DMS153 treated with DMSO at 0.1 percent for 48 hours (cell line): Measurements from ENCODE around the gene PROX2.
A peak's percentile ranks its signal among the peaks of the same experiment; 100 is the strongest.

ENCODE experiments used
- DNase-seq: peaks from one replicate; lab custom pipeline; 2025; ENCODE audit not compliant: unreplicated experiment; lab: John Stamatoyannopoulos, UW

Gene PROX2

GRCh38 chr14:74879427-74880182, 3.7 kb upstream of the PROX2 start:
- DNase-seq, result no peak

DNA sequence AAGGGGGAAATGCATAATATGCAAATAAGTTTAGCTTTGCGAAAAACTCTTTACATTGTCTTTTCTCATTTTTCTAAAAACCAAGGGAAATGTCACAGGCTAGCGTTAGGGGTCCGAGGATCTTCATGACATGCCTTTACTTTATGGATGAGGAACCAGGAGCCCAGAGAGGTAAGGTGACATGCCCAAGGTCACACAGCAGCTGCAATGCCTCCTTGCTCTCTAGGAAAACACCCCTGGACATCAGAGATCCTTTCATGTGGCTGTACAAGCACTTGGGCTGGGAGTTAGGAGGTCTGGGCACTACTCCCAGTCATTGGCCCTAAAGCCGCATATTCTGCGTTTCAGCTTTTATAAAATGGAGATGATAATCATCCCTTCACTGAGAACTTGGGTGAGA, 741 bp downstream of the PROX2 start:
- DNase-seq, result no peak

DNA sequence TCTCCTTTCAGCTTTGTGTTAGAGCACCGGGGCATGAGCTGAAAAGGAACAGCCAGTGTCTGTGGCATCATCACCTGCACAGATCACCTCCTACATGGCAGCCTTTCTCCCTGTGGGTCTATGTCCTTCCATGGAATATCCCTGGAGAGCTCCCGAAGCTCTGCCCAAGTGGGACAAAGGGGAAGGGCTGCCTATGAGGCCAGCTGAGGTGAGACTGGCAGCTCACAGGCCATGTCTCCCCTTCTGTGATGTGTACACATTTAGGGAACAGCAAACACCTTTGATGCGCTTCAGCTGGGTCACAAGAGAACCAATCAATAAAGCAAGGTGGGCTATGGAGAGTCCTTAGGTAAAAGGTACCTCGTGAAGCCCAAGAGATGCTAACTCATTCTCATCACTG, 4.1 kb downstream of the PROX2 start:
- no peak for DNase-seq

DNA sequence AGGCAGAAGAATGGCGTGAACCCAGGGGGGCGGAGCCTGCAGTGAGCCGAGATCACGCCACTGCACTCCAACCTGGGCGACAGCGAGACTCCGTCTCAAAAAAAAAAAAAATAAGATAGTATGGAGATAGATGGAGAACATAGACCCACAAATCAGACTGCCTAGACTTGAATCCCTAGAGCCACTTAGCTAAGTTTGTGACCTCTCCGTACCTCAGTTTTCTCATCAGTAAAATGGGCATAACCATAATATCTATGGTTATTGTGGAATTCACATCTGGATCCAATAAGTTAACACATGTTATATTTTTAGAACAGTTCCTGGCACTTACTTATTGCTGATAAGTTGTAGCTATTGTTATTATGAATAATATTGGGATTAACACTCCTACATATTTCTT, 7.2 kb downstream of the PROX2 start:
- no peak for DNase-seq

DNA sequence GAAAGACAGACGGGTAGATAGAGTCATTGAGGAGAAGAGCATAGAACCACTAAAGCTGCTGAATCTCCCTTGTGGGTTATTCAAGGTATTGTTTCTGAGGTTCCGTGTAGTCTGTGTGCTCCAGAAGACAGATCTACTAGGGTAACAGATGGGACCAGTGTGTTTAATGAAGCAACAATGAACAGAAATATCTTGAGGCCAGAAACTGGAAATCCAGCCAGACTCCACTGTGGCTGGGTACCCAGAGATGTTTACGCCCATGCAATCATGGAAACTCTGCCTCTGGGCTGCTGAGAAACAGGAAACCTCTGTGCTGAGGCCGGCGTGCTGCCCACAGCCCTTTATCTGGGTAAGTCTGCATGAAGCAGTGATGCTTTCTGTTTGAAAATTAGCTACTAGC, 8.3 kb downstream of the PROX2 start:
- DNase-seq, result no peak

DNA sequence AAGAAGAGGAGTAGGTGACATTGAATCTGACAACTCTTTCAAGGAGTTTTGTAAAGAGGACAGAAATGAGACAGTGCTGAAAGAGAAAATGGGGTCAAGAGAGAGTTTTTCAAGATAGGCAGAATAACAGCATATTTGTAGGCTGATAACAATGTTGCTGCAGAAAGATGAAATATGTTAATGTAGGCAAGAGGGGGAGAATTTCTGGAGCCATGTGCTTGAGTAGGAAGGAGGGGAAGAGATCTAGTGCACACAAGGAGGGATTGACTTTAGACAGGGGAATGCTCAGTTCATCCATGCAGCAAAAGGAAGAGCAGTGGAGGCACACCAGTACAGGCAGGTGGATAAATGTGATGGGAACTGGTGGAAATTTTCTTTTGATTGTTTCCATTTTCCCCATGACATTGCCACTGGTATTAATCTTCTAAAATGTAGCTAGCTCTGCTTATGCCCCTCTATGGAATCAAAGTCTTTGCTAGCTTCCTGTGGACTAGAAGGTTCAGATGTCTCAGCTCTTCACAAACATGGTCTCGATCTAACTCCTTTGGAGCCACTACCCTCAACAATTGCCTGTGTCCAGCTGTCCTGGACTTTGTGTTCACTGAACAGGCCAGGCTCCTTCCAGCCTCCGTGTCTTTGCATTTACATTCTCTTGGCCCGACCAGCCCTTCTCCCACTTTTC, 9.1 kb downstream of the PROX2 start:
- DNase-seq, result no peak

DNA sequence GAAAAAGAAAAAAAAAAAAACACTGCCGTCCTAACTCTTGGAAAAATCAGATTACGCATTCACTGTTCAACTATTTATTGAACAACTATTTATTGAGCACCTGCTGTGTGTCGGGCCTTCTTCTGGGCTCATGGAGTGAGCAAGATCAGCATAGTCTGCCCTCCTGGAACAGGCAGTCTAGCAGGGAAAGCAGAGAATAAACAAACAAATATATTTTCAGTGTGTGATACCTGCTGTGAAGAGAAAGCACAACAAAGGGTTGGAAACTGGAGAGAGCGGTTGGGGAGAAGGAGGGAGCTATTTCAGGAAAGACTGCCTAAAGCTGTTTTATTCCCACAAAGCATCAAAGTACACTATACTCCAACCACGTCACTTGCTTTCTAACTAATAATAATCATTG, 10.8 kb downstream of the PROX2 start:
- no peak for DNase-seq

DNA sequence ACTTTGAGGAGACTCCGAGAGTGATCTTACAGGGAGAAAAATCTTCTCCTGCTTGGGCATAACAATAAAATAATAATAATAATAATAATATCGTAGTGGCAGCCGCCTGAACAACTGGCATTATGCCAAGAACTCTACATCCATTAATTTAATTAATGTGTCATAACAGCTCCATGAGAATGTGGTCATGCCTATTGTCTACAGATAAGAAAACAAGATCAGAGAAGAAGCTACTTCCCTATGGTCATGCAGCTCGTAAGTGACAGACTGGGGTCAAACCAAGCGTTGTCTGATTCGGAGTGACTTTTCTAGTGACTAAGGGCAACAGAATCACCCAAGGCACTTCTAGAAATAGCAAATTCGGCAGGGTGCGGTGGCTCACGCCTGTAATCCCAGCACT, 11.7 kb downstream of the PROX2 start:
- no peak for DNase-seq

- DNase-seq, result no peak
Measured at GRCh38 chr14:74863274-74863673, 12.7 kb downstream of the PROX2 start.

GRCh38 chr14:74861734-74862090, 14.2 kb downstream of the PROX2 start:
- DNase-seq, result no peak

- DNase-seq, result peak; percentile 70
Measured at GRCh38 chr14:74860899-74861733, 14.8 kb downstream of the PROX2 start.

GRCh38 chr14:74859757-74860552, 16.0 kb downstream of the PROX2 start:
- DNase-seq, result no peak

GRCh38 chr14:74858022-74858421, 17.9 kb downstream of the PROX2 start:
- DNase-seq, result no peak

DNA sequence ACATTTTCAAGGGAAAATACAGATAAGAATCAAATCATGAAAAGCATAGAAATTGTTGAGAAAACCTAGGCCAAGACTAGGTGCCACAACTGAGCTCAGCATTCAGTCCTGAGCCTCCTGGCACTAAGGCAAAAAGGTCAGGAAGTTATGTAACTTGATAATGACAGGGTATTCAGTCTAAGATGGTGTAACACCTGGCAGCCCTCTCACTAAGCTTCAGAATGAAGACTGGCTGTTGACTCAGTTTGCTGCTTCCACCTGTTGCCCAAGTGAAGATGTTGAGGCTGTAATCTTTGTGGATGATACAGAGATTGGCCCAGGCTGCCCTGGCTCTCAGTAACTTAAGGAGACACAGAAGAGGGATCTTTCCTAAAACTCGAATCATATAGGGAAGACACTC, 19.6 kb downstream of the PROX2 start:
- no peak for DNase-seq

DNA sequence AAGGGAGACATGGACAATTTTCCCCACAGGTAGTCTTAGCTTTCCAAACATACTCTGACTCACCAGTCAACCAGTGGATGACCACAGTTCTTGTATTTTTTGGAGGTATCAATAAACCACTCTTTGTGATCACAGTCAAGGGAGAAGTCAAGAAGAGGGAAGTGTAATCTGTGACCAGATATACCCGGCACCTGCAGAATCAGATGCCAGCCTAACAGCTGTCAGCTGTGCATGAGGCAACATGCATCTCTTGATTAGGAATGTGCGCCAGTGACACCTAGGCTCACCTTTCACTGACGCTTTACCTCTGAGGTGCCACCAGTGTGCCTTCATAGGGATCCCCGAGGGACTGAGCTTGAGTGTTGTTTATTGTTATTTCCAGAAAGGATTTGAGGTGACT, 20.0 kb downstream of the PROX2 start:
- DNase-seq, result no peak

GRCh38 chr14:74855021-74855420, 20.9 kb downstream of the PROX2 start:
- DNase-seq, result no peak

GRCh38 chr14:74853581-74853980, 22.4 kb downstream of the PROX2 start:
- no peak for DNase-seq

- DNase-seq, result no peak
Measured at GRCh38 chr14:74852922-74853530, 22.9 kb downstream of the PROX2 start.

- no peak for DNase-seq
Measured at GRCh38 chr14:74848768-74849167, 27.2 kb downstream of the PROX2 start.

- DNase-seq, result no peak
Measured at GRCh38 chr14:74846968-74847665, 28.8 kb downstream of the PROX2 start.
